PFSK-1 (cell line): Measurements from ENCODE around the gene LHX3.

Experiments used
- POLR2AphosphoS5 ChIP-seq: IDR thresholded peaks from 2 replicates; pipeline ENCODE4 v1.6.1; 2012; ENCODE audit warnings: low read depth, mild to moderate bottlenecking, control low read depth, low read length, moderate library complexity
- REST ChIP-seq, 2 experiments: IDR thresholded peaks; 2 replicates each; pipeline versions ENCODE4 v1.6.1 to v1.8.0; 2011 to 2012; ENCODE audit warnings: low read depth in 2 of 2, low read length in 2 of 2, control low read depth in 1 of 2, inconsistent platforms in 1 of 2, mild to moderate bottlenecking in 1 of 2, moderate library complexity in 1 of 2; ENCODE audit not compliant: insufficient read depth in 1 of 2
- TAF1 ChIP-seq: IDR thresholded peaks from 2 replicates; pipeline ENCODE4 v1.6.1; 2012; ENCODE audit warnings: low read length, control low read depth, borderline replicate concordance; ENCODE audit not compliant: insufficient read depth

GRCh38 chr9:136190237-136190601, 14.7 kb downstream of the LHX3 start:
- TF ChIP-seq POLR2AphosphoS5 (no peak), TAF1 (no peak), REST (IDR thresholded peaks at IDR 0.05; ENCODE audit: insufficient read depth in 1 of 2, low read depth in 2 of 2, low read length in 2 of 2) (no peak)
